ENCODE measurements around the gene EHD4.
A peak's percentile ranks its signal among the peaks of the same experiment; 100 is the strongest.

Gene EHD4

GRCh38 chr15:41994772-41995475, 22.6 kb upstream of the EHD4 start:
- no peak for DNase-seq

DNA sequence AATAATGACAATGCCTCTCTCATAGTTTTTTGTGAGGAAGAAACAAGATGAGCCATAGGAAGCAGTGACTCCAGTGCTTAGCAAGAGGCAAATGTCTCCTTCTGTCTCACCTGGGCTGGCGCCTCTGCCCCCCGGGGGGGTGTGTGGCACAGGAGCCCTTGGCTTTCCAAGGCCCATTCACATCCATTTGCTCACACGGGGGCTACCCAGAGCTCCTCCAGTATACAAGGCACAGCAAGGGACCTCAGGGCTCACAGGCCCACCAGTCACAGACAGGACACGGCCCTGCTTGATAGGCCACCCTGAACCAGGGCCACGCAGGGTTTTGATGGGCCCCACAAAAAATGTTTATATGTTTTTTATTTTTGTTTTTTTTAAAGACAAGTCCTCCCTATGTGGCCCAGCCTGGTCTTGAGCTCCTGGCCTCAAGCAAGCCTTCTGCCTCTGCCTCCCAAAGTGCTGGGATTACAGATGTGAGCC, 21.9 kb upstream of the EHD4 start:
- DNase-seq: no peak

DNA sequence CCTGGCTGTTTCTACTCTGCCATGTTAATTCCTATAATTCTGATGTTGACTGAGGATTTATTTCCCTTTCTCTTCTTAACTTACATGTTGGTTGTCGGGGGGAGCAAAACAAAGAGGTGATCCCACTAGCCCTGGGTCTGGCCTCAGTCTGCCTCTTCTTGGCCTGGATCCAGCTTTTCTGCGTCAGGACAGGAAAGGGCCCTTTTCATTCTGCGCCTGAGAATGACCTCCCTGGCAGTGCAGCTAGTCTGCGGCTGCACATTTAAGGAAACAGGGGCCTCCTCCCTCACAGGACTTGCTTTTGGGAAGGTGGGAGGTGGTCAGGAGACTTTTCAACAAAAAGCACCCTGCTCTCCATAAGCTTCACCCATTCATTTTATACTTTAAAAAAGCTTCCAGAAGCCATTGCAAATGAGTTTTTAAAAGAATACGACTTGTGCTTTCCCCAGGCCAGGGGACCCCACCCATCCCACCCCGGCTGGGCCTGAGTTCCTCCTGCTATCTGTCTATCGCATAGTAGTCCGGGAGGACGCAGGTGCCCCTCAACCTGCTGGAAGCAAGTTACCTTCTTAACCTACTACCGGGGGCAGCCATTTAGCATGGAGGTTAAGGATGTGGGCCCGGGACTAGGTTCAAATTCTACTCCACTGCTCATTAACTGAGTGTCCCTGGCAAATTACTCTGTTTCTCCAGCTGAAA, 21.3 kb upstream of the EHD4 start:
- DNase-seq: no peak

GRCh38 chr15:41992803-41993190, 20.4 kb upstream of the EHD4 start:
- DNase-seq: no peak

GRCh38 chr15:41992151-41992802, 19.9 kb upstream of the EHD4 start:
- no peak for DNase-seq

DNA sequence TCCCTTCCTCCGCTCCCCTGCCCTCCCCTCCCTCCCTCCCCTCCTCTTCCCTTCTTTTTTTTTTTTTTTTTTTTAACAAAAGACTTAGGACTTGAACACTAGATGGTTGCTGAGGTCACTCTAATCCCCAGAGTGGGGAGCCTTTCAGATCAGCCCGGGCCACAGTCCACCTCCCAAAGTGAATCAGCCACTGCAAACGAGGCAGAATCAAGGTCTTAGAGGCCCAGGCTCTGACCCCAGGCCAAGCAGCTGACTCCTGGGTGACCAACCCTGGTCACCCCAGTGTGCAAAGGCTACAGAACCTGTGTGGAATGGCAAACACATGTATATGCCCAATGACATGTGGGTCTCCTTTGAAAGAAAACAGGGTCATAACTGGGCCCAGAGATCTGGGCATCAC, 18.3 kb upstream of the EHD4 start:
- DNase-seq: no peak

DNA sequence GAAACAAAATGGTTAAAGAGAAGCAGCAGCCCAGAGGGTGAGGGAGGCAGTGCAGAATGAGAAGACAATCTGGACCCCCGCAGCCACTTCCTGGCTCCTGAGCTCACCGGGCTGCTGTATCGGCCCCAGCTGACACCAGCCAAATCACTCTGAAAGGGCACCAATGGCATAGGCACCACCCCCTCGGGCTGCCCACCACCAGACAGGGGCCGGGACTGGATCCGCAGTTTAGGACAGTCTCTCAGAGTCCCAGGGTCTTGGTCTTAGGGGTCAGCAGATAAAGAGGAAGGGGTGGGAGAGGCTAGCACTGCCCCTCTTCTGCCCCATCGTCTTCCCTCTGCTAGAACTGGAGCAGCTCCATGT, 17.9 kb upstream of the EHD4 start:
- no peak for DNase-seq

DNA sequence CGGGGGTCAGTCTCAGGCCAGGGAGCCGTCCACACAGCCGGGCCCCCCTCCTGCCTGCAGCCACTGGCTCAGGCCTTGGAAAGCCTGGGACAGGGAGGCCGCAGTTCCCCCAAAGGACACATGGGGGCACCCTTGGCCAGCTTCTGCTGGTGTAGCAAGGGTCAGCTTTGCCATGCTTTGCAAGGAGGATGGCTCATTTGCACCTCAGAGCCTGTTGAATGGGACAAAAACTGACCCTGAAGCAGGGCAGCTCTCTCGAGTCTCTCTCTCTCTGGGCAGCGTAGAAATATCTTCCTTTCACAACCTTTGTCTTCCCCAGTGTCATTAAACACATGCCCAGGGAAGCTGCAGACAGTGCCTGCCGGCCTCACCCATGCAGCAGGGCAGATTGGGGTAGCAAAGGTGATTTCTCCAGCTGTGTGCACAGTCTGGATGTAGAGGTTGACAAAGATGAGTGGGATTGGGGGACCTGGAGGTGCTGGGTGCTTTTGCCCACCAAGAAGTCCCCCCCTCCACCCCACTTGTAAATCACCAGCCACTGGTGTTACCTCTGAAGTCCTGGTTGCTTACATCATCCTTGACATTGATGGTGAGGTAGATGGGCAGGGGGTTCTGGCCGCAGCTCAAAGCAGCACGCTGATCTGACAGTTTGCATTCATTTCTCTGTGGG, 17.4 kb upstream of the EHD4 start:
- DNase-seq: peak; percentile 85

DNA sequence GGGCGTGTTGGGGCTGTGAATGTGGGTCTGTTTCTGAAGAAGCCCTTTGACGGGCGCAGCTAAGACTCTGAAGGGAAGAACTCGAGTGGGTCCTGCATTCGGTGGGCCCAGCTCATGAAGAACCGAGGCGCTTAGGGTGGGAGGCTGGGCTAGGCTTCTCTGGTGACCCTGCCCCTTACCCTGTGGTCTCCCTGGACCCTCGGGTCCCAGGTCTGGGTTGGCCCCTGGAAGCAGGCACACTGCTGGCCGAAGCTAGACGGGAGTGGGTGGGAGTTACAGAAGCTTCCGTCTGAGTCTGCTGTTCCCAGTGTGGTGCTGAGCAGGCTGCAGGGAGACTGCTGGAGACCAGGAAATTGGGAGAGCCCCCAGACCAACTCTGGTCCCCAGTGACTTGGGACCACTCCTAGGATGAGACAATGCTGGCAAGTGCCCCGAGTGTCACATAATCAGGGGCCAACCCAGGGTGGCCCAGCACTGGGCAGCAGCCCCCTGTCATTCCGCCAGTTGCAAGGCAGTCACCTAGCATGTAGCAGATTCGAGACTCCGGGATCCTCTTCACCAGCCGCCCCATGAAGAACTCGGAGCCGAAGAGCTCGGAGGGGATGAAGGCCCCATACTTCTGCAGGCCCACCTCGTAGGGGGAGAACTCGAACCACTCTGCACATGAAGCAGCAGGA, 16.7 kb upstream of the EHD4 start:
- no peak for DNase-seq

- no peak for DNase-seq
These were observed 15.5 kb upstream of the EHD4 start for GRCh38 chr15:41987925-41988275.

- DNase-seq: no peak
These were observed 15.0 kb upstream of the EHD4 start for GRCh38 chr15:41987246-41987924.

- DNase-seq: no peak
These were observed 13.1 kb upstream of the EHD4 start for GRCh38 chr15:41985236-41986160.

DNA sequence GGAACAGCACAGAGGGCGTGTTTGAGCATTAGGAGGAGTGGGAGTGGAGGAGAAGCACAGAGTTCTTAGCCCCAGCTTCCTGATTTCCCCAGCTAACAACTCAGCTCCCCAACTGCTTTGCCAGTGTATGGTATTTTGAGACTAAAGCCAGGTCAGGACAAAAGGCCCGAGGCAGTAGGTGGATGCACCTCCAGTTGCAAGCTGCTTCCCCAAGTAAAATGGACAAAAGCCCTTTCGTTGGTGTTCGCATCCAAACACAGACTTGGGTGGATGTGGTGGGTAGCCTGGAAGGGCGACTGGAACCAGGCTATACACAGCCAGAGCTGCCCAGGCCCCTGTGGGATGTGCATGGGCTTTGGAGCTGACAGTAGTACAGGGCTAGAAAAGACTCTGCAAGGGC, 12.3 kb upstream of the EHD4 start:
- DNase-seq: no peak

DNA sequence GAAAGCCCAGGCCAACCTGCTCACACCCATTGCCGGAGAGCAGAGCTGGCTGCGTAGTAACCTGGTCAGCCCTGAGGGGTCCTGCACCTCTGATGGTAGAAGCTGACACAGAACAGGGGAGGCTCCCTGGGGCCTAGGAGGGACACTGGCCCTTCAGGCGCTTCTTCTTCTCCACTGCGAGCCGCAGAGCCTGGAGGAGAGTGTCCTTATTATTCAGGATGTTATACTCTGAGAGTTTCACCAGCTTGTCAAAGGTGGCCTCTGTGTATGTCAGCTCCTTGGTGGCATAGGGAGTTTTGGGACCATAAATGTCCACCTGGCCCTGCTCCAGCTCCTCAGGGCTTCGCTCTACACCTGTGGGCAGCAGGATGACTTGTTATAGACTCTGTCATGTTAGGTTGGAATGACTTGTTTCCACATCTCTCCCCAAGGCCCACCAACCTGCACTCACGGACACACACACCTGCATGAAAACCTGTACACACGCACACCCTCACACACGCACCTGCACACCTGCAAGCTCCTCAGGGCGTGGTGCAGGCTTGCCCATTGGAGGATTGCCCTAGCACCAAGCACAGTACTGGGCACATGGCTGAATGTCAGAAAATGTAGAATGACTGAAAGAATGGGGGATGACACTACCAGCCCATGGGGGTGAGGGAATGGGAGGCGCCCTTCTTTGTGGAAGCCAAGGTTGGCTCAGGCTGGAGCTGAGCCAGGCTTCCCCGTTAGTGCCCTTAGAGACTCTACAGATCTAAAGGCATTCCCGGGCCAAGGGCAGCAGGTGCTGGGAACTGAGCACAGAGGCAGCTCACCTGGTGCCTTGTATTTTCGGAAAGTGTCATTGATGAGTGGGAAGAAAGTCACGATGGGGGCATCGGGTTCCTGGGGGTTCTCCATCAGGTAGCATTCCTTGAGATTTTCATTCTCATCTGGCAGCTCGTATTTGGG, 11.5 kb upstream of the EHD4 start:
- DNase-seq: no peak

DNA sequence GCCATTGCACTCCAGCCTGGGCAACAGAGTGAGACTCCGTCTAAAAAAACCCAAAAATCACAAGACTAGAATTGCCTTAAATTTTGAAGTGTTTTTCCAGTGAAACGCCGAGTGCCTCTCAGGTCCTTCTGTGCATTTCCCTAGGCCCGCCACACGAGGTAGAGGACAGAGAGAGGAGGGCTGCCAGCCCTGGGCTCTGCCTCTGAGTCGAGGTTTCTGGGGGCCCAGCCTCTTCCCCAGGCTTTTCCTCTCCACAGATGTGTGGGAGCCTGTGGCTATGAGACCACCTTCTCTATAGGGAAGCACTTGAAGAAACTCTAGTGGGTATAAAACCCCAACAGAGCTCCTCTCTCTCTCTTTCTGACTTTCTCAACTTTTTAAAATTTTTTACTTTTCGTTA, 10.9 kb upstream of the EHD4 start:
- DNase-seq: no peak

DNA sequence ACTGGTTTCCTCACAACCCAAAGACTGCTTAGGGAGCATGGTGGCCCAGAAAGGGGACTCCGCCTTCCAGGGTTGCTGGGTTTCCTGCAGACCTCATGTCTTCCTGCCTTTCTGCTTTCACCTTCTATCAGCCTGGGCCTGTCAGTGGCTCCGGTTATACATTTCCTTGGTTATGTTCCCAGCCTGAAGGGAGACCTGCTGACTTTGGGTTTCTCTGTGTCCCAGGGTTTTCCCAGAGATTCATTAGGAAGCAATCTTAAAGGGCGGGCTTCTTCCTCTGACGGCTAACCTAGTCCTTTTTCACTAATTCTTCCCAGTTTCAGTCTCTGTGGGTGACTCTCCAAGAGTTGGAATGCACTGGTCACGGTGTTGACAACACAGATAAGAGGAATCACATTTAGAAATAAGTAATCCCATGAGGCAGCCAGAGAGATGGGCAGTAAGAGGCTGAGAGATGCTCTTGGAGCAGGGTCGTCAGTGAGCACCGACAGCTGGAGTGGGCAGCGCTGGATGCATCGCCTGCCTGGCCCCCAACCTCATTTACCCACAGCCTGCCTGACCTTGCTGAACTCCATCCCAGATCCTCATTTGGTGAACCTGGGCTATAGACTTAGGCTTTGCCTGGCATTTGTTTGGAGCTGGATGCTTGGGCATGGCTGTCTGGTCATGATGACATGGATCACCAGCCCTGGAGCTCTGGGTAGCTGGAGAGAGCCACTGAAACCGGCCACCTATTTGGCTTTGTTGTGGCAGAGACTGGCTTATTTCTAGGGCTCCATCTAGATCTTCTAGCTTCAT, 10.0 kb upstream of the EHD4 start:
- DNase-seq: no peak

DNA sequence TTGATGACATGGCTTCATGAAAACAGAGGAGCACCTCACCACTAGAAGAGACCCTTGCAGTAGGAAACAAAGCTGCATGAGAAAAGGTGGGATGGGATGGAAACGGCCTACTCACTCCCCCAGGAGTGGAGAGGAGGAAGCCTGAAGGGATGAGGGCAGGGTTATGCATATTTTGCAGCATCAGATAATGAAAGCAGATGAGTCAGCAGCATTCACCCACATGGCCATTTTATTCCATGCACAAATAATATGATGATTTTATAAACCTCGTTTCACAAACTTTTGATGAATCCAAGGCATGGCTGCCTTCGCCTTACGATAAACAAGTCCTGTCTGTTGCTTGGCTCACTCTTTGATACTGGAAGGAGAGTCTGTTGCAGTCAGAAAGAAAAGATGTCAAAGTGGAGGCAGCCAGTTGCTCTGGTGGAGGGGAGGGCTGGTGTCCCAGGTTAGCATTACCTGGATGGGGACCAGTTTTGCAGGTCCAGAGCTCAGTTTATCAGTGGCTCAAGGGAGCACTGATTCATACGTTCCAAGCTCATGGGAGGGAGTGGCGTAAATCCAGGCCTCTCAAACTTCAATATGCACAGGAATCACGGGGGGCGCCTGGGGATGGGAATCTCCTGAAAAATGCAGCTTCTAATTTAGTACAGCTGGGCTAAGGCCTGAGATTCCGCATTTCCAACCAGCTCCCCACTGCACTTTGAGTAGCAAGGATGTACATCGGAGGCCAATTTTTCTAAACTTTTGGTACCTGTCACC, 9.2 kb upstream of the EHD4 start:
- DNase-seq: no peak

GRCh38 chr15:41980654-41981323, 8.4 kb upstream of the EHD4 start:
- peak; percentile 45 for DNase-seq

Measured in hematopoietic multipotent progenitor cell treated with erythropoietin and hydrocortisone succinate and interleukin-3 and kit ligand, for 6 days (in vitro differentiated cells).